ENCODE results near the gene FUT3.

FUT3 gene

DNA sequence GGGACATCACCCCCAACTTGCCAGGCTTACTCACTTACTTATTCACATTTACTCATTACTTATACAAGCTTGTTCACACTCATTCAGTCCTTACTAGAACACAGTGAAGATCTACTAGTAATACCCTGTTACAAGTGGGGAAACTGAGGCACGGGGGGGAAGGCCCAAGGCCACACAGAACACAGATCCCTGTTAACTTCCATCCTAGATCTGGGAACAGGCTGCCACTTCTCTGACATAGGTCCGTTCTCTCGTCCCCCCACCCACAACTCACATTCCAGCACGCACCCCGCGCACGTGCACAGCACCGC is 47.9 kb downstream of the FUT3 start:
- DNase-seq (ENCODE audit: low read depth in 2 of 3, low spot score in 2 of 3): no peak

DNA sequence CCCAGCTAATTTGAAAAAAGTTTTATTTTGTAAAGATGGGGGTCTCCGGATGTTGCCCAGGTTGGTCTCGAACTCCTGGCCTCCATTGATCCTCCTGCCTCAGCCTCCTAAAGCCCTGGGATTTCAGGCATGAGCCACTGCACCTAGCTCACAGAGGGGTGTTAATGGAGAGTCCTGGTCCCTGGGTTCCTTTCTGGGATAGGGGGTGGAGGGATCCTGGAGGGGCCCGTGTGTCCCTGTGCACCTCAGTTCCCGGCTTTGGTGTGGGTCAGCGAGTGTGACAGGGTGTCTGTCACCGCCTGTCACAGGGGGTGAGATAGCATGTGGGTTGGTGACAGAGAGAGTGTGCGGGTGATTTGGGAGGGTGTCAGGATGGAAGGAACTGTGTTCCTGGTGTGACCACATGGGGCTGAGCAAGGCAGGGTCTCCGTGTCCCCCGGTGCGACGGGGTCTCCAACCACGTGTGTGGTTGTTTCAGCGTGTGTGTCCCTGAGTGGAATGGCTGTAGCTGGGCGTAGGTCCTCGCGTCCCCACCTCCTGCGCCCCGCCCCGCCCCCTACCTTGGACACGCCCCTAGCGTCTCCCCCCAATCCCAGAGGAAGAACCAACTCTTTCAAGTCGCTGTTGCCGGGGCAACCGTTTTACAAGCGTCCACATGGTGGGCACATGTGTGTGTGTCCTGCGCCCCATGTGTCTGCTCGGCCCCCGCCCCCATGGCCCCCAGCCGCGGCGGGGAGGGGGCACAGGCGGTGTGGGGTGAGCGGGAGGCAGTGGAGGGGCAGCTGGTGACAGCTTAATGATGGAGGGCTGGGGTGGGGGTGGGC is 49.2 kb downstream of the FUT3 start:
- DNase-seq (ENCODE audit: low read depth in 2 of 3, low spot score in 2 of 3): no peak

DNA sequence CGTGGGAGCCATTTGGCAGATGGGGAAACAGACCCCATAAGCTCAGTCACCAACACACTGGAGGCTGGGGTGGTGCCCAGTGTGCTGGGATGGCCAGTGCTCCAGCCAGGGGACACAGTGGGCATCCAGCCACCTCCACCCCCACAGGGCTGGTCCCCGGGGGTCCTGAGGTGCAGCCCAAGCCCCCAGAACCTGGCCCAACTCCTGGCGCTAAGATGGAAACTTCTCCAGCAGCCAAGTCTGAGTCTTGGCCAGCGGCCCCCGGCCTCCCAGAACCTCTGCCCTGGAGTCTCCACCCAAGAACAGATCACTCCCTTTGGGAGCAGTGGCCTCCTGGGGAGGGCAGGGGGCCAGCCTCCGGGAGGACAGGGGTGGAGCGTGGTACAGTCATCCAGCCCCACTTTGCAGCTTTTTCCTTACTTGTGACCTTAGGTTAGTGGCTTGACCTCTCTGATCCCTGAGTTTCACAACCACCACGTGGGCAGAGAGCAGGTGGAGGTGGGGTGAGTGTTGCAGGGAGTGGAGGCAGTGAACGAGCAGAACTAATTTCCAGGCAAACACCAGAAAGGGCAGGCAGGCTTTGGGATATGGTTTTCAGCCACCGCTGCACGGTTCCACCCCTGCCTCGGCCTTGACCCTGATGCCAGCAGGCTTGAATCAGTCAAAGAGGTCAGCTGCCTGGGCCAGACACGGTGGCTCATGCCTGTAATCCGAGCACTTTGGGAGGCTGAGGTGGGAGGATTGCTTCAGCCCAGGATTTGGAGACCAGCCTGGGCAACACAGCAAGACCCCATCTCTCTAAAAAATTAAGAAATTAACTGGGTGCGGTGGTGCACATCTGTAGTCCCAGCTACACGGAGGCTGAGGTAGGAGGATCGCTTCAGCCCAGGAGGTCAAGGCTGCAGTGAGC is 50.6 kb downstream of the FUT3 start:
- DNase-seq (ENCODE audit: low read depth in 2 of 3, low spot score in 2 of 3): no peak

DNA sequence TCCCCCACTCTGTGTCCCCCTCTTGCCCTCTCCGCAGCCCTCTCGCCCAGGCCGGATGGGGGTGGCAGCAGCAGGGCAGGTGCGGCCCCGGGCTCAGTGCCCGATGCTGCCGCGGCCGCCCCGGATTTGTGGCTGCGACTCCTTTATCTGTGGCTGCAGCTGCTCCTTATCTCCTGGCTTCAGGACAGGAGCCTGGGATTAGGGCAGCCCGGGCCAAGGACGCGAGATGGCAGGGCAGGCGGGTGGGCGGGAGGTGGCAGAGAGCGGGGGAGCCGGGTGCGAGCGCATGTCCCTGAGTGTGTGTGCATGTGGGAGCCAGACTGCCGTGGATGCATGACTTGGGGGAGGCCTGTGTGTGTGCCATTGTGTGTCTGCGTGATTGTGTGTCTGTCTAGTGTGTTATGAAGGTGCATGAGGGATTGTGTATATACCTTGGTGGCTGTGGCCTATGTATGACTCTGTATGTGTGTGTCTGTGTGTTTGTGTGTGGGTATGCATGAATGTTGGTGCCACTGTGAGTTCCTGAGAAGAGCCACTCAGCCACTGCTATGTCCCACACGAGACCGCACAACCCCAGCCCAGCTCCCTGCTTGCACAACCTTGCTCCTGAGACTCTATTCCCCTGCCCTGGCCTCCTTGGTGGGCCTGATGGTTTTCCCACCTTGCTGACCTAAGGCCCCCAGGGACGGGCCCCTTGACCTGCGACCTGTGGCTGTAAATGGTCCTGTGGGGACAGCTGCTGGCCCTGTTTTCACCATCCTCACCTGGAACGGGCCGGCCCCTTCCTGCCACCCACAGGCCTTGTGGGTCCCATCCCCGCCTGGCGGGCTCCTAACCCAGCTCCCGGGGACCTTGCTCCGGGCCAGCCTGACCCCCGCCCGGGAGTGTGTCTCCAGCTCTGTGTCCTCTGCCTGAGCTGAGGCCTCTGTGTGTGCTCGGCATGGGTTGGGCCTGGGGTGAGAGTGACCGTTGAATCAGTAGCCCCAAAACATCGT is 51.7 kb downstream of the FUT3 start:
- DNase-seq (ENCODE audit: low read depth in 2 of 3, low spot score in 2 of 3): no peak

DNA sequence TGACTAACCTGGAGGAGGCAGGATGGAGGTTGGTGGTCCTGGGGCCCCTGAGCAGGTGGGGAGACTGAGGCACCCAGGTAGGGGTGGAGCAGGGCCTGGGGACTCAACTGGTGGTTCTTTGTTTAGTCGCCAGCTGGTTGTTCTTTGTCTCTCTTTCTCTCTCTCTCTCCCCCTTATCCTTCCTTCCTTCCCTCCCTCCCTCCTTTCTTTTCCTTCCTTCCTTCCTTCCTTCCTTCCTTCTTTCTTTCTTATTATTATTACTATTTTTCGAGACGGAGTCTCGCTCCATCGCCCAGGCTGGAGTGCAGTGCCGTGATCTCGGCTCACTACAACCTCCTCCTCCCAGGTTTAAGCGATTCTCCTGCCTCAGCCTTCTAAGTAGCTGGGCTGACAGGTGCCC is 53.0 kb downstream of the FUT3 start:
- no peak for DNase-seq (ENCODE audit: low read depth in 2 of 3, low spot score in 2 of 3)

DNA sequence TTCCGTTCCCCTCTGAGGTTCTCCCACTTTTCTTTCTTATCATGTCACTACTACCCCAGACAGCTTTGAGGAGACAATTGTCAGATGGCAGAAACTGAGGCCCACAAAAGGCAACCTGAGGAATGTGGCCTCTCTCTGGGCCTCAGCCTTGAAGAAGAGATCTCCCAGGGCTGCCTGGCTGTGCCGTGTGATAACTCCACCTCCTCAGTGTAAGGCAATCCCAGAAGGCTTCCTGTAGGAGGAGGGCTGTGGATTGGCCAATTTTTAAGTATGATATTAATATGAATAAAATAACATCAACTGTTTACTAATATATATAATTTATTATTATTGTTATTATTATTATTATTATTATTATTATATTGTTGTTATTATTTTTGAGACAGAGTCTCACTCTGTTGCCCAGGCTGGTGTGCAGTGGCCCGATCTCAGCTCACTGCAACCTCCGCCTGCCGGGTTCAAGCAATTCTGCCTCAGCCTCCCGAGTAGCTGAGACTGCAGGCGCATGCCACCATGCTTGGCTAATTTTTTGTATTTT is 55.8 kb downstream of the FUT3 start:
- DNase-seq (ENCODE audit: low read depth in 2 of 3, low spot score in 2 of 3): no peak

DNA sequence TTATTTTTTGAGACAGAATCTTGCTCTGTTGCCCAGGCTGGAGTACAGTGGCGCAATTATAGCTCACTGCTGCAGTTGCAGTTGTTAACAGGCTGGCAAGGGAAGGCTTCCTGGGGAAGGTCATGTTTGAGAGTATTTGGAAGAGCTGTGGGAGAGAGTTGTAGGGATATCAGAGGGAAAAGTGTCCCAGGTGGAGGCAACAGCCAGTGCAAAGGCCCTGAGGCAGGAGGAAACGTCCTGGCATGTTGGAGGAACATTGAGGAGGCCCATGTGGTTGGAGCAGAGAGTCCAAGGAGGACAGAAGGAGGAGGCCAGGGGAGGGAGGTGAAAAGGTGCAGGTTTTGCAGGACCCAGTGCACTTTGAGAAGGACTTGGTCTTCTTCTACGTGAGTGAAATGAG is 58.1 kb downstream of the FUT3 start:
- no peak for DNase-seq (ENCODE audit: low read depth in 2 of 3, low spot score in 2 of 3)

All from activated CD8-positive, alpha-beta memory T cell treated with anti-CD3 and anti-CD28 coated beads for 48 hours (primary cell).